Measurements from ENCODE around the gene LETMD1. TPM values are rescaled to one million over a fixed set of nuclear protein-coding genes. Genes with fewer than 3 reads are reported as not detected.

Gene LETMD1
- total and polyA plus RNA-seq, 2 donors (not counting 3 experiments of a cell fraction or from before 2014, with no cell fraction given): 38.9 to 47.7 TPM

DNA sequence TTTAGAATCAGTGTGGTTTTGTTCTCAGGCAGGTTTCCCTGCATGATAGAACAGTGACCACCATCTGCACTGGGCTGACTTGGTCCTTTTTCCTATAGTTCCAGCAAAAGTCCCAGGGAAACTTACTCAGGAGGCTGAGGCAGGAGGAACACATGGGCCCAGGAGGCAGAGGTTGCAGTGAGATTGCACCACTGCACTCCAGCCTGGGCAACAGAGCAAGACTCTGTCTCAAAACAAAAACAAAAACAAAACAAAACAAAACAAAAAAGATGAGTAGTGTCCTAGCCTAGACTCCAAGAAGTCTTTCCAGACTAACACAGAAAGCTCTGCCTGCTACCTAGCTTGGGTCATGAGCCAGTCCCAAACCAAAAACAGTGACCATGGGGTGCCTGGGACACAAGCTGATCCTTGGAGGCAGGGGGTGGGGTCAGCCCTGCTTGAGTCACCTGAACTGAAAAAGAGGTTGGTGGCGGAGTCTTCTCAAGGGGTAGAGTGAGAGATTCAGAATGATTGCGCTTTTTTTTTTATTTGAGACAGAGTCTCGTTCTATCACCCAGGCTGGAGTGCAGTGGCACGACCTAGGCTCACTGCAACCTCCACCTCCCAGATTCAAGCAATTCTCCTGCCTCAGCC lies 14.6 kb upstream of the LETMD1 start:
- H4K20me1 ChIP-seq (replicated peaks; ENCODE audit: control insufficient read depth, extremely low read depth, insufficient read depth, low read length): no peaks in the 10 kb centered on the region
- dilution Hi-C loops (cut with MboI; ENCODE audit: extremely low pct_ligation_motif_present, low sequenced_read_pairs): no loop called here
- H3K27me3 ChIP-seq (ENCODE audit: control insufficient read depth in 2 of 2, insufficient read depth in 2 of 2, low read length in 2 of 2): peaks cover 5 to 7% of the 10 kb centered on the region in 2 experiments
- no peaks in the 10 kb centered on the region for H3K79me2 ChIP-seq (ENCODE audit: control insufficient read depth, insufficient read depth, low read length)
- no peak overlapping the region for H3K9ac ChIP-seq (replicated peaks; ENCODE audit: extremely low read depth, insufficient read depth, low read length)
- no TSS peak for BruUV-seq (replicated peaks)
- H3K36me3 ChIP-seq (ENCODE audit: control insufficient read depth in 2 of 2, extremely low read depth in 1 of 2, insufficient read depth in 2 of 2, low read length in 2 of 2): no peaks in the 10 kb centered on the region
- no peak overlapping the region for H3K27ac ChIP-seq (ENCODE audit: insufficient read depth, low read depth, low read length)
- CTCF ChIA-PET: interaction anchor here (1.6 kb wide), 1 partner anchor 269 kb away, joined by 6 read pairs; no protein-coding TSS in a partner anchor
- FAIRE-seq (no peak), DNase-seq (ENCODE audit: low read depth, low spot score) (no peak)
- H3K4me3 ChIP-seq (replicated peaks in 1 of 3; ENCODE audit: insufficient read depth in 1 of 3, low read depth in 1 of 3, low read length in 3 of 3): no peak overlapping the region
- TF ChIP-seq POLR2AphosphoS5 (IDR thresholded peaks at IDR 0.05; ENCODE audit: insufficient read depth, low read depth, low read length): no peak
- no peak for TF ChIP-seq JUN (IDR thresholded peaks at IDR 0.05; ENCODE audit: borderline replicate concordance, insufficient read depth, insufficient read length, low read depth)
- no peak for TF ChIP-seq GATA2 (IDR thresholded peaks at IDR 0.05; ENCODE audit: insufficient read depth, insufficient read length, low read depth, low read length)
- TF ChIP-seq EZH2 (IDR thresholded peaks at IDR 0.05; ENCODE audit: borderline replicate concordance, low read depth, low read length, severe bottlenecking): no peak
- no peak for TF ChIP-seq MAX (IDR thresholded peaks at IDR 0.05; ENCODE audit: insufficient read depth, insufficient read length)
- no peak for TF ChIP-seq FOS (IDR thresholded peaks at IDR 0.05; ENCODE audit: borderline replicate concordance, insufficient read depth, low read length)
- no peak for TF ChIP-seq MYC (IDR thresholded peaks at IDR 0.05; ENCODE audit: low read depth, low read length)
- H3K4me2 ChIP-seq (ENCODE audit: insufficient read depth, low read length): no peak overlapping the region
- POLR2A ChIA-PET: no interaction called here
- intact Hi-C loops (cut with micrococcal nuclease): no loop called here
- peaks cover 7% of the 10 kb centered on the region for H3K4me1 ChIP-seq (ENCODE audit: control insufficient read depth, extremely low read depth, insufficient read depth, low read length)
- H3K9me1 ChIP-seq (replicated peaks; ENCODE audit: control insufficient read depth, extremely low read depth, insufficient read depth, low read length): no peaks in the 10 kb centered on the region
- H2AFZ ChIP-seq (ENCODE audit: low read depth, low read length): no peak overlapping the region
- H3K9me3 ChIP-seq (replicated peaks; ENCODE audit: control insufficient read depth, insufficient read depth, low read length): no peaks in the 10 kb centered on the region

Data from endothelial cell of umbilical vein (primary cell).